NCI-H82 treated with DMSO at 0.1 percent for 48 hours (cell line): ENCODE results near the gene ZNF75A.

Experiments used
- DNase-seq: peaks from one replicate; lab custom pipeline; 2025; ENCODE audit not compliant: unreplicated experiment; lab: John Stamatoyannopoulos, UW

ZNF75A gene

DNA sequence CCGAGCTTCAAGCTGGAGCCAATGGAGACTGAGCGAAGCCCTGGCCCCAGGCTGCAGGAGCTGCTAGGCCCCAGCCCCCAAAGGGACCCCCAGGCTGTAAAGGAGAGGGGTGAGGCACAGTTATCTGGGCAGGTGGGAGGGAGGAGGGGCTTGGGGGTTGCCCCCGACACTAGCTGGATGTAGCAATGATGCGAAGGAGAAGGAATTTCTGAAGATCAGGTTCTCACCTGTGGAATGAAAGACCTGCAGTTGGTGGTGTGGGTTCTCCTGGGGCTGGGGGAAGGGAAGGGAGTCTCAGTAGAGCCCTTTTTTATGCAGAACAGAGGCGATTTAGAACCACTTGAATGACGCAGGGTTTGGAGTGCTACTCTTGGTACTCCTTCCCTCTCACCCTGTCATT, 20.2 kb upstream of the ZNF75A start:
- no peak for DNase-seq

- no peak for DNase-seq
Observed at GRCh38 chr16:3289998-3290673, 15.2 kb upstream of the ZNF75A start.

DNA sequence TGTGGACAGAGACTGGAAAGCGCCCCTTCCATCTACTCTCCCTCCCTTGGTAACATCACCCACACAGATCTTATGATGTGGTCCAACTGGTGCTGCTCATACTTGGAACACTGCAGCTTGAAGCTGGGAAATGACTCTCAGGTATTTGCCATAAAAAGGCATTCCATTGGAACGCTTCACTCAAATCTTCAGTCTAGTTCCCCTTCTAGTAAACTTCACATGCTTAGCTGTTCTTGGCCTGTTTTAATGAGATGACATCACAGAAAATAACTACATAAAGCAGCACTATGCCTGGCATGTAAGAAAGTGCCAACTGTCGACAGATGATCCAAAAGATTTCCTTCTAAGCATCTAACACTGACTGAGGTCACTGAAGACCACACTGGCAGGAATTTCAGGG, 12.7 kb upstream of the ZNF75A start:
- no peak for DNase-seq

GRCh38 chr16:3295209-3295608, 10.1 kb upstream of the ZNF75A start:
- no peak for DNase-seq

- no peak for DNase-seq
Observed at GRCh38 chr16:3295783-3296182, 9.5 kb upstream of the ZNF75A start.

- DNase-seq: no peak
Observed at GRCh38 chr16:3304370-3304769, 927 bp upstream of the ZNF75A start.

GRCh38 chr16:3306078-3306477, 781 bp downstream of the ZNF75A start:
- DNase-seq: no peak

DNA sequence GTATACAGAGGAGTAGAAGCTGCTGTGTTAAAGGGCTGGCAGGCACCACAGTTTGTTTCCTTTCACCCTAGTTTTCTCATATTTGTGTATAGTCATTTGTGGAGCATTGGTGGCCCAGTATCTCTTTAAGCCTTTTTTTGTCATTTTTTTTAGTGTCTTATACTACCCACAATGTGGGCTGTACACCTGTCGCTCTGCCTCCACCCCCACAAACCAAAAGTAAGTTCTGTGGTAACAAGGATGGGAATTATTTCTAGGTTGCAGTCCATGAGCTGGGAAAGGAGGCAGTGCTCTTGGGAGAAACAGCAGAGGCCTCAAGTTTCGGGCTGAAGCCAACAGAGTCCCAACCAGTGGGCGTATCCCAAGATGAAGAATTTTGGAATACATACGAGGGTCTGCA, 6.2 kb downstream of the ZNF75A start:
- DNase-seq: no peak

- DNase-seq: no peak
Observed at GRCh38 chr16:3317315-3317999, 12.2 kb downstream of the ZNF75A start.

DNA sequence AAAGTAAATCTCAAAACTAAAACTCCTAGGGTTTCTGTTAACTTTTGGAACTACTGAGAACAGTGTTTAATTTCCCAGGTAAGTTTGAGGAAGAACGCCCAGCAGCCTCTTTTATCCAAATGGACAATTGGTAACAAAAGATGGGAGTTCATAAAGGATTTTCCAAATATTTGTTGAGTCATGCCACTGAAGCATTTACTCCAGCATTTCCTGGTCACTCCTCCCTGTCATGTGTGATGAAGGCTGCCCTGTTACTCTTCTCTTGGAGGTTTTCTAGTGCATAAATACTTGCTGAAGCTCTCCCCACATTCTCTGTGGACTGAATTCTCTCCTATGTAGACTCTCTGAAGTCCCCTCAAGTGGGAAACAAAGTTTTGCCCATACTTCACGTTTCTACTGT, 16.5 kb downstream of the ZNF75A start:
- no peak for DNase-seq

- no peak for DNase-seq
Observed at GRCh38 chr16:3327514-3327913, 22.2 kb downstream of the ZNF75A start.

DNA sequence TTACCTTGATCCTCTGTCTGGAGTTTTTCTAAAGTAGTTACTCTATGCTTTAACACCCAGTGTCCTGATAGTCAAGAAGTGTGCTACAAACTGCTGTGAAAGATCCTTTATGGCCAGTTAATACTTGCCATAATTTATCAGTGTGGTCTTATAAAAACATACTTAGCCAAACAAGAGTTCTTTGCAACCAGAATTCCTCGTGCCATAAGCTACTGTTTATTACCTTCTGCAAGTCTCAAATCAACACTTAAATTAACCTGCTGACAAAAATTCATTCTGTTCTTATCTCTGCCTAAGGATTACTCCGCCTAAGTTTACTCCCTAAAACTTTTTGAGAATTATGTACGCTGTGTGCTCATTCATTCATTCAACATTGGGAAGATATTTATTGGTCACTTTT, 22.8 kb downstream of the ZNF75A start:
- DNase-seq: no peak

DNA sequence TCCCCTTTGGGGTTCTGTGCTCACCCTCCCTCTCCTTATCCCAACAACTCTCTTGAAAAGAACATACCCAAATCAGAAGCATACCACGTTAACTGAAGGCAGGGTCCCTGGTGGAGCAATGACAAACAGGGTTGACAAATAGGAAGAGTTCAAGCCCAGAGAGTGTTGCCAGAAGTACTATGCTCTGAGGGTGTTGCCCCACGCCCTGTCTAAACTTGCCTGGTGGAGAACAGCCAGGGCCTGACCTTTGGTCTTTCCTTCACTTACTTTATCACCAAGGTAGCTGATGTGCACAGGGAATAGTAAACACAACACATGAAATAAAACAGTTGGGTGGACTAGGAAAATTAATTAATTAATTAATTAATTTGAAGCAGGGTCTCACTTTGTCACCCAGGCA, 23.3 kb downstream of the ZNF75A start:
- DNase-seq: no peak

GRCh38 chr16:3346041-3346440, 40.7 kb downstream of the ZNF75A start:
- no peak for DNase-seq

GRCh38 chr16:3347586-3347985, 42.3 kb downstream of the ZNF75A start:
- DNase-seq: no peak

DNA sequence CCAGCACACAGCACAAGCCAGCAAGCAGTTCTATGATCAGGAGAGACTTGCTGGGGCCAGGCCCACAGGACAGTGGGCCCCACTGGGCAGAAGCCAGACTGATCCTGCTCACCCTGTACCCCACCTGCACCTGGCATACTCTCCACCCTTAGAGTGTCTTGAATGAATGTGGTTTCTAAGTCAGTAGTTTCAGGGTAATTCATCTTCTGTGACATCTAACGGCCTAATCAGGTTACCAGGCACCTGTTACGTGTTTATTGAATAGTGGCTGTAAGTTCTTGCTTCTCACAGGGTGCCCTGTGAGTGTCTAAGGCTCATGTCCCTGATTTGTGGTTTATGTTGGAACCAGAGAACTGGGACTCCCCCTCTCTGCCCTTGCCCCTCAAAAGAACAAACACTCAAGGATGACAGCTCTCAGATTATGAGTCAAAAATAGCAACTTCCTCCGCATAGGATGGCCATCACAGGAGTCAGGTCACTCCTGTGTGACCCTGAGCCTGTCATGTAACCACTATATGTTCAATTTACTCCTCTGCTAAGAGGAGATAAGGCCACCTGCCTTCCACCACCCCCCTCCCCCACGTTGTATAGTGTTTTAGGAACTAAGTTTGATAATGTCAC, 43.4 kb downstream of the ZNF75A start:
- no peak for DNase-seq

DNA sequence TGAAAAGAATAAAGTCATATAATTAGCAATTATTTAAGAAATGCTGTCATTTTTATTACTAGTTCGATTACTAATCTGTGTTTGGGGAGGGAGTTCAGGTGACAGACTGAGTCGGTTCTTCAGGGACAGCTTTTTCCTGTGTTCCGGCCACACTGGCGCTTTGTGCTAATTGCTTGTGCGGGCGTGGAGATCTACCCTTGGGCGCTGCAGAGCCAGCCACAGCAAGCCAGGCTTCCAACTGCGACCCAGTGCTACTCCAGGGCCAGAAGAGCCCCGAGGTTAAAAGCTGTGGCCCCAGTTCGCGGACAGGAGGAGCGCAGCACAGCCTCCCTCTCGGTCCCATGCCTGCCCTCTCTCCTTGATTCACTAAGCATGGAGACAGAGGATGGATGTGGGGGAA, 43.9 kb downstream of the ZNF75A start:
- no peak for DNase-seq

- no peak for DNase-seq
Observed at GRCh38 chr16:3355589-3355988, 50.3 kb downstream of the ZNF75A start, which contains the start of gene OR2C1. Gene OR2C1, plus strand, starts transcription at chr16:3355889. Its CDS starts 52 bp downstream, at chr16:3355941.

GRCh38 chr16:3356118-3356517, 50.8 kb downstream of the ZNF75A start:
- DNase-seq: no peak

- DNase-seq: no peak
Observed at GRCh38 chr16:3358871-3359270, 53.6 kb downstream of the ZNF75A start.

- no peak for DNase-seq
Observed at GRCh38 chr16:3362931-3363330, 57.6 kb downstream of the ZNF75A start.

- no peak for DNase-seq
Observed at GRCh38 chr16:3363793-3364192, 58.5 kb downstream of the ZNF75A start.
